GM23338 (cell line): Measurements from ENCODE around the gene ELN.

Experiments used
- CREB1 ChIP-seq: fragments of 250-450 bp; sonication (Bioruptor Pico); IDR thresholded peaks from 2 replicates; pipeline ENCODE4 v1.5.0; 2020; ENCODE audit warnings: low read depth, mild to moderate bottlenecking, moderate library complexity
- CTCF ChIP-seq, 2 experiments: fragments of 200-600 bp in 1 of 2; sonication (generic) in 1 of 2; conservative IDR thresholded peaks; 2 replicates each; pipeline versions ENCODE4 v1.5.1 to v1.6.1; 2016 to 2017; ENCODE audit warnings: antibody characterized with exemption in 2 of 2, low read depth in 2 of 2, mild to moderate bottlenecking in 2 of 2, moderate library complexity in 1 of 2
- ETS1 ChIP-seq: IDR thresholded peaks from 2 replicates; pipeline ENCODE4 v1.6.1; 2016; ENCODE audit warnings: antibody characterized with exemption
- EZH2 ChIP-seq: fragments of 200-600 bp; sonication (generic); IDR thresholded peaks from one replicate; pipeline ENCODE4 v1.8.0; 2017; ENCODE audit warnings: antibody characterized with exemption, mild to moderate bottlenecking, low read depth; ENCODE audit not compliant: unreplicated experiment
- EZH2phosphoT487 ChIP-seq: fragments of 200-600 bp; sonication (generic); IDR thresholded peaks from one replicate; pipeline ENCODE4 v1.8.1; 2018; ENCODE audit warnings: antibody characterized with exemption; ENCODE audit not compliant: unreplicated experiment
- JUNB ChIP-seq: IDR thresholded peaks from one replicate; pipeline ENCODE4 v1.6.1; 2016; ENCODE audit warnings: antibody characterized with exemption; ENCODE audit not compliant: unreplicated experiment
- NANOG ChIP-seq: IDR thresholded peaks from 2 replicates; pipeline ENCODE4 v1.6.1; 2016; ENCODE audit warnings: antibody characterized with exemption, borderline replicate concordance
- POLR2AphosphoS5 ChIP-seq: IDR thresholded peaks from 2 replicates; pipeline ENCODE4 v1.6.1; 2016; ENCODE audit warnings: antibody characterized with exemption, low read depth
- REST ChIP-seq: IDR thresholded peaks from one replicate; pipeline ENCODE4 v1.6.1; 2018; ENCODE audit warnings: antibody characterized with exemption; ENCODE audit not compliant: unreplicated experiment
- STAT1 ChIP-seq: IDR thresholded peaks from one replicate; pipeline ENCODE4 v1.6.1; 2016; ENCODE audit warnings: antibody characterized with exemption; ENCODE audit not compliant: unreplicated experiment
- ZNF114 ChIP-seq: fragments of 250-450 bp; sonication (Bioruptor Pico); IDR thresholded peaks from 2 replicates; pipeline ENCODE4 v1.5.0; 2020; ENCODE audit warnings: mild to moderate bottlenecking, moderate library complexity
- ZNF331 ChIP-seq: fragments of 250-450 bp; sonication (Bioruptor Pico); IDR thresholded peaks from 2 replicates; pipeline ENCODE4 v1.5.0; 2020; ENCODE audit warnings: low read depth, mild to moderate bottlenecking, moderate library complexity

- TF ChIP-seq CTCF (conservative IDR thresholded peaks at IDR 0.05; ENCODE audit: low read depth in 2 of 2): no peak
- TF ChIP-seq ZNF331: no peak
- no peak for TF ChIP-seq ETS1
- no peak for TF ChIP-seq EZH2
- no peak for TF ChIP-seq POLR2AphosphoS5
- no peak for TF ChIP-seq REST
- no peak for TF ChIP-seq EZH2phosphoT487
- TF ChIP-seq JUNB: no peak
- no peak for TF ChIP-seq CREB1 (CRISPR knock-in tag)
- no peak for TF ChIP-seq NANOG
- no peak for TF ChIP-seq ZNF114
- TF ChIP-seq STAT1: no peak
These were observed 30.0 kb downstream of the ELN start for GRCh38 chr7:74057987-74058386.
